ENCODE data around the gene CLDN14. TPM values are rescaled to one million over a fixed set of nuclear protein-coding genes. Genes with fewer than 3 reads are reported as not detected.

Gene CLDN14
- total and polyA plus RNA-seq, 9 donors = 0.15 TPM; not detected in 8

DNA sequence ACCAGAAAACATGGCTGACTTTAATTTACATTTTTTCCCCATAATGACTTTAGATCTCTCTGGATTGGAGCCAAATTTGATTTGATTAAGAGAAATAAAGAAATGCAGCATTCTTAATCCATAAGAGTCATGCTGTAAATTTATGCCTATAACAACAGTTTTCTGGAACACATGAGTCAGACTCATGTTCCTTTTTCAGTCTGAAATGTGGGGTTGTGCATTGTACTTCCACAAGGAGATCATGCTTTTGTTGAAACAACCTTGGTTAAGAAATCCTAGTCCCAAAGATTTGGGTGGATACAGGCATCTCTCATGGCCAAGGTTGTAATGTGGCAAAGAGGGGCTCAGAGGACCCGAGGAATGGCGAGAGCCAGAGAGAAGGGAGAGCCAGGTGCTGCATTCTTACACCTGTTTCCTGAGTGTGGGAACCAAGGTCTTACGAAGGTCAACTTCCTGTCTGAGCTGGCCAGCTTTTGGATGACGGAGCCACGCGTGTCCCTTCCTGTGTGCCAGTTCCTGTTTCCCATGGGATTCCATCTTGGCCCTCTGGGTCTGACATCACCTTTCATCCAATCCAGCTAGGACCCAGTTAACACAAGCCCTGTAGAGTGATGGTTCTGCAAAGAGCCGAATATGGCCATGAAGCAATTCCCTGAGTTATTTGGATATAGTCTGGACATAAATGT, 23.1 kb downstream of the CLDN14 start:
- TF ChIP-seq, protein P1, sequence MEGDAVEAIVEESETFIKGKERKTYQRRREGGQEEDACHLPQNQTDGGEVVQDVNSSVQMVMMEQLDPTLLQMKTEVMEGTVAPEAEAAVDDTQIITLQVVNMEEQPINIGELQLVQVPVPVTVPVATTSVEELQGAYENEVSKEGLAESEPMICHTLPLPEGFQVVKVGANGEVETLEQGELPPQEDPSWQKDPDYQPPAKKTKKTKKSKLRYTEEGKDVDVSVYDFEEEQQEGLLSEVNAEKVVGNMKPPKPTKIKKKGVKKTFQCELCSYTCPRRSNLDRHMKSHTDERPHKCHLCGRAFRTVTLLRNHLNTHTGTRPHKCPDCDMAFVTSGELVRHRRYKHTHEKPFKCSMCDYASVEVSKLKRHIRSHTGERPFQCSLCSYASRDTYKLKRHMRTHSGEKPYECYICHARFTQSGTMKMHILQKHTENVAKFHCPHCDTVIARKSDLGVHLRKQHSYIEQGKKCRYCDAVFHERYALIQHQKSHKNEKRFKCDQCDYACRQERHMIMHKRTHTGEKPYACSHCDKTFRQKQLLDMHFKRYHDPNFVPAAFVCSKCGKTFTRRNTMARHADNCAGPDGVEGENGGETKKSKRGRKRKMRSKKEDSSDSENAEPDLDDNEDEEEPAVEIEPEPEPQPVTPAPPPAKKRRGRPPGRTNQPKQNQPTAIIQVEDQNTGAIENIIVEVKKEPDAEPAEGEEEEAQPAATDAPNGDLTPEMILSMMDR (IDR thresholded peaks at IDR 0.05) = no peak
- TF ChIP-seq EP300 (IDR thresholded peaks at IDR 0.05) (no peak), POLR2A (IDR thresholded peaks at IDR 0.05) (no peak)

GRCh38 chr21:36454706-36455105, 25.2 kb downstream of the CLDN14 start:
- intact Hi-C loops (cut with DNase I) = no loop called here
- peaks cover 6% of the 10 kb centered on the region for H3K4me1 ChIP-seq (ENCODE audit: insufficient read depth)
- no peaks in the 10 kb centered on the region for H3K36me3 ChIP-seq
- DNase-seq = no peak
- H3K4me3 ChIP-seq = no peak overlapping the region
- 26 to 42% (median 33%) methylated on average over 4 of the region's 4 CpGs for WGBS, 3 donors
- TF ChIP-seq, protein P1 (IDR thresholded peaks at IDR 0.05) = no peak
- TF ChIP-seq EP300 (IDR thresholded peaks at IDR 0.05) = no peak
- no peak for TF ChIP-seq POLR2A (IDR thresholded peaks at IDR 0.05)
- no peak overlapping the region for H3K27ac ChIP-seq
- no peaks in the 10 kb centered on the region for H3K27me3 ChIP-seq
- H3K9me3 ChIP-seq = no peaks in the 10 kb centered on the region

More for the DNA sequence above, 23.1 kb downstream of the CLDN14 start:
- Histone ChIP-seq H3K27me3 (no peaks in the 10 kb centered on the region), H3K27ac (no peak overlapping the region), H3K4me3 (no peak overlapping the region), H3K9me3 (no peaks in the 10 kb centered on the region), H3K4me1 (ENCODE audit: insufficient read depth) (peaks cover 6% of the 10 kb centered on the region), H3K36me3 (no peaks in the 10 kb centered on the region)
- no peak for DNase-seq
- 86% methylated on average over 7 of the region's 7 CpGs for WGBS, 3 donors
- intact Hi-C loops (cut with DNase I) = no loop called here

DNA sequence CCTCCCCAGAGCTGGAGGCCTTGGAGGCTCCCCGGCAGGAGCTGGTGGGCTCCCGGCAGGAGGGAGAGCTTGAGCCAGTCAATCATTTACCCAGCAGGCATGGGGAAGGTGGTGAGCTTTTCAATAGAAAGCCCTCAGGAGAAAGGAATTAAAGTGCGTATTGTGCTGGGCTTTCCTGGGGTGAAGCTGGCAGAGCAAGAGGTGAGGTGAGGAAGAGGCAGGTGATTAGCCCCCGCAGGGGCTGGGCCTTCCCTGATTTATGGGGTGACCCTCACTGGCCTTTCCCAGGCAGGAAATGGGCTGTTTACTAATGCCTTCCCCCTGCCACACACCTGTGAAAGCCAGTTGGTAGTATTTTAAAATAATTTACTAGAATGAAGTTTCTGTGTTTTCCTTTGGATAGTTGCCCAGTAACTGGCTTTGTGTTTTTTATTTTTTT, 25.8 kb downstream of the CLDN14 start:
- H3K36me3 ChIP-seq = no peaks in the 10 kb centered on the region
- 17 to 38% (median 26%) methylated on average over 4 of the region's 4 CpGs for WGBS, 3 donors
- no peak overlapping the region for H3K27ac ChIP-seq
- no peak for DNase-seq
- H3K4me3 ChIP-seq = no peak overlapping the region
- TF ChIP-seq EP300 (IDR thresholded peaks at IDR 0.05) (no peak), POLR2A (IDR thresholded peaks at IDR 0.05) (no peak)
- TF ChIP-seq, protein P1 (IDR thresholded peaks at IDR 0.05) = no peak
- peaks cover 6% of the 10 kb centered on the region for H3K4me1 ChIP-seq (ENCODE audit: insufficient read depth)
- intact Hi-C loops (cut with DNase I) = no loop called here
- H3K9me3 ChIP-seq = no peaks in the 10 kb centered on the region
- no peaks in the 10 kb centered on the region for H3K27me3 ChIP-seq

DNA sequence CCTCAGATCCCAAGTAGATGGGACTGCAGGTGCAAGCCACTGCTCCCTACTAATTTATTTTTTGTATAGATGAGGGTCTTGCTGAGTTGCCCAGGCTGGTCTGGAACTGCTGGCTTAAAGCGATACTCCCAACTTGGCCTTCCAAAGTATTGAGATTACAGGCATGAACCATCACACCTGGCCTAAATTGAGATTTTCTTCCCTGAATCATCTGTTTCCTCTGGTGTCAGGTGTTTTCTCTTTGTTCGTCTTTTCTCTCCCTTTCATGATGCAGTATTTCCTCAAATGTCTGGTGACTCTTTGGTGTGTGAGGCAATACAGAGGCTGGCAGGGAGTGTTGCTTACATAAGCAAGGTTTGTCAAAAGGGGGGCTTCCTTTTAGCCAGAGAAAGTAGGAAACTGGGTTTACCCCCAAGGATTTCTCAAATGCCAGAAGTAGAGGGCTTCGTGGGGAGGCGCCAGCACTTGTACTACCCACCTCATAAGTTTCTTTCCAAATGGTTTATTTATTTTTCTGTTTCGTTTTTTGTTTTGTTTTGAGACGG, 27.6 kb downstream of the CLDN14 start:
- intact Hi-C loops (cut with DNase I) = no loop called here

More for the DNA sequence above, 27.6 kb downstream of the CLDN14 start:
- H3K4me1 ChIP-seq (ENCODE audit: insufficient read depth) = peaks cover 6% of the 10 kb centered on the region
- no peaks in the 10 kb centered on the region for H3K36me3 ChIP-seq
- no peak for TF ChIP-seq POLR2A (IDR thresholded peaks at IDR 0.05)
- no peak for TF ChIP-seq EP300 (IDR thresholded peaks at IDR 0.05)
- TF ChIP-seq, protein P1 (IDR thresholded peaks at IDR 0.05) = no peak
- no peak overlapping the region for H3K27ac ChIP-seq
- no peaks in the 10 kb centered on the region for H3K27me3 ChIP-seq
- H3K4me3 ChIP-seq = no peak overlapping the region
- WGBS, 3 donors = 78 to 94% (median 90%) methylated on average over 6 of the region's 6 CpGs
- no peaks in the 10 kb centered on the region for H3K9me3 ChIP-seq
- no peak for DNase-seq
